SK-N-MC (cell line): Measurements from ENCODE around the gene NEDD8.

Source experiments
- EZH2 ChIP-seq: fragments of 200-600 bp; sonication (generic); IDR thresholded peaks from one replicate; pipeline ENCODE4 v1.6.1; 2017; ENCODE audit warnings: antibody characterized with exemption
- POLR2AphosphoS5 ChIP-seq: IDR thresholded peaks from 2 replicates; pipeline ENCODE4 v1.6.1; 2012; ENCODE audit warnings: mild to moderate bottlenecking, low read depth, low read length, borderline replicate concordance

DNA sequence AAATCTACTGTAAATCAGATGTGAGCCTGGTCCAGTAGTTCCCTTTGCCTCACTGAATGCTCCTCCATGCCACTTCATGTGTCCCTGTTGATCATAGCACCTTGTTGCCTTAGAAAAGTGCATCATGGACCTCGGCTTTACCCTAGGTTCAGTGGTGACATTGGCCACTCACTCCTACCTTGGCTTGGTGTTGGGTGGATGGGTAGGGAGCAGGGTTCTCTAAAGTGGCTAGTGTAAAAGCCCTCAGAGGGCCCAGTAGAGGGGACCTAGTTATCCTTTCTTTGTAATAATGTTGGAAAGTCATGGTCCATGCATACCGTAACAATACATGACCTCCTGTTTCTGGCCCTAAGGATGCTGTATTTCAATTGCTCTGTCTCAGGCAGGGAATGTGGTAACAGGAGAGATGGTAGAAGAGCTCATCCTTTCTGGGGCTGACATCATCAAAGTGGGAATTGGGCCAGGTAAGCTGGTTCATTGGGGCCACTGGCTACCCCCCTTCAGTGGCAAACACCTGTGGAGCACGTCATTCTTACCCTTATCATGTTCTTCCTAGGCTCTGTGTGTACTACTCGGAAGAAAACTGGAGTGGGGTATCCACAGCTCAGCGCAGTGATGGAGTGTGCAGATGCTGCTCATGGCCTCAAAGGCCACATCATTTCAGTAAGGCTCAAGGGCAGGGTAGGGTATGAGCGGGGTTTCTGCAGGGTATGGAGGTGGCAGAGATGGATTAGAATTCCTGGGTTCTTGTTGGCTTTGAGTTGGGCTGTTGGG is 4.7 kb upstream of the NEDD8 start:
- TF ChIP-seq EZH2: no peak
- no peak; the same call in 1 of the 2 replicates for TF ChIP-seq POLR2AphosphoS5
